GM10847 (cell line): ENCODE results near the gene PPIA.

Experiments used
- POLR2A ChIP-seq: IDR thresholded peaks from 2 replicates; pipeline ENCODE4 v1.6.1; 2011; ENCODE audit not compliant: insufficient read length; ENCODE audit errors: extremely low read depth

Gene PPIA

DNA sequence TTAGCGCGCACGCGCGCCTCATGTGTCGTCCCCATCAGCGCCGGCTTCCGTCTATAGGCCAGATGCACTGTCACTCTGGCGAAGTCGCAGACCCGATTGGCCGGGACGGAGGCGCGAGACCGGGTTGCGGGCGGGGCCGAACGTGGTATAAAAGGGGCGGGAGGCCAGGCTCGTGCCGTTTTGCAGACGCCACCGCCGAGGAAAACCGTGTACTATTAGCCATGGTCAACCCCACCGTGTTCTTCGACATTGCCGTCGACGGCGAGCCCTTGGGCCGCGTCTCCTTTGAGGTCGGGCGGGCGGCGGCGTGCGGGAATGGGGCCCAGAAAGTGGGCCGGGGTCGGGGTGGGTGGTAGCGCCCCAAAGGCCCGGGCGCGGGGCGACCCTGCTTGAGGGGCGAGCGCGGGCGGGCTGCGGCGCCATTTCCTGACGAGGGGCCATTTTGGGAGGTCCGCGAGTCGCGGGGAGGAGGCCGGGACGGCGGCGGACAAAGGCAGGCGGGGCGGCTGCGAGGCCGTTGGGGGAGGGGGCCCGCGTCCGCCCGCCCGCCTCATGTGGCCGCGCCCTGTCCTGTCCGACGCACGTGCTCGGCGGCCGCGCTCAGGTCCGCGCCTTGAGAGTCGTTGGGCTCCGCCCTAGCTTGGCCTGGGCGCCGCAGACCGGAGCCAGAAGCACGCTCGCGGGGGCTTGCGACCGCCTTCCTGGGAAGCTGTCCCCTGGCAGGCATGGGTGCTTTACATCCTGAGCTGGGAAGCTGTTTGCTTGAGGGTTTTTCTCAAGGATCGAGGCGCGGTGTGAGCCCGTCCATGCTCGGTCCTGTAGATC lies at the start of gene PPIA:
Gene PPIA (plus strand): TSS at position 178 of the 825 bp plus-strand sequence. CDS start 44 bp downstream, at position 222.
- TF ChIP-seq POLR2A, result peak; percentile 98

DNA sequence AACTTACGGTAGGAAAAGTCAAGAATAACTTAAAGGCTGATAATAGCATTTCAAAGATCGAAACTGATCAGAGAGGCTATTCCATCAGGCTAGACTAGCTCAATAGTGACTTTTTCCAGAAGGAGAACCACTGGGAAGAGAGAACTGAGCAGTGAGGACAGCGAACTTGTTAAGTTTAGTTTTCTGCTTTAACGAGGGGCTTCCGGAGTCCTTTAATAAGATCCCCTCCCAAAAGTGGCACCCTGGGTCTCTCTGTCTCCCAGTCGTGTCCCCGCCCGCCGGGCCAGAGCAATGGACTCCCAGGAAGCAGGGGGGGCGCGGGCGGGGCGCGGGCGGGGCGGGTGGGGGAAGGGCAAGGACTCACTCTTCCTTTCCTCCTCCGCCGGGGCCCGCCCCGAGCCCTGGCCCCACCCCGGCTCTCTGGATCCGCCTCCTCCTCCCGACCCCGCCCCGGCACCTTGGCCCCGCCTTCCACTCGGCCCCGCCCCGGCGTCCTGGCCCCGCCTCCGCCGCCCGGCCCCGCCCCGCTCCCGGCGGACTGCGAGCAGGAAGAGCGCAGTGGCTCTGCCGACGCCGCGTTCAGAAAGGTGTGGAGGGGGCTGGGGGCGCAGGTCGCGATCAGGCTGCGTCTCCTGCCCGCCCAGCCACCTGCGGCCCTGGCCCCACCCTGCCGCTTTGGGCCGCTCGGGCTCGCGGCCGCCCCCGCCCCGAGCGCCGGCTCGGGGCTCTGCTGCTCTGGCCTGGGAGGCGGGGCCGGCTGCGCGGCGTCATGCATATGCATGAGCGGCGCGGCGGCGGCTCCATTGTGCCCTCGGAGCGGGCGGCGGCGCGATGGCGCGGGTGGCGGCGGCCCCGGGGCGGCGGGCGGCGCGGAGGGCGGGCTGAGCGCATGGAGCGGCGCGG lies 48.2 kb upstream of the PPIA start, which contains the start of gene ZMIZ2:
Gene ZMIZ2 (plus strand): TSS at position 803 of the 903 bp plus-strand sequence. CDS start 7,403 bp downstream, outside the sequence.
- peak; percentile 69 for TF ChIP-seq POLR2A

DNA sequence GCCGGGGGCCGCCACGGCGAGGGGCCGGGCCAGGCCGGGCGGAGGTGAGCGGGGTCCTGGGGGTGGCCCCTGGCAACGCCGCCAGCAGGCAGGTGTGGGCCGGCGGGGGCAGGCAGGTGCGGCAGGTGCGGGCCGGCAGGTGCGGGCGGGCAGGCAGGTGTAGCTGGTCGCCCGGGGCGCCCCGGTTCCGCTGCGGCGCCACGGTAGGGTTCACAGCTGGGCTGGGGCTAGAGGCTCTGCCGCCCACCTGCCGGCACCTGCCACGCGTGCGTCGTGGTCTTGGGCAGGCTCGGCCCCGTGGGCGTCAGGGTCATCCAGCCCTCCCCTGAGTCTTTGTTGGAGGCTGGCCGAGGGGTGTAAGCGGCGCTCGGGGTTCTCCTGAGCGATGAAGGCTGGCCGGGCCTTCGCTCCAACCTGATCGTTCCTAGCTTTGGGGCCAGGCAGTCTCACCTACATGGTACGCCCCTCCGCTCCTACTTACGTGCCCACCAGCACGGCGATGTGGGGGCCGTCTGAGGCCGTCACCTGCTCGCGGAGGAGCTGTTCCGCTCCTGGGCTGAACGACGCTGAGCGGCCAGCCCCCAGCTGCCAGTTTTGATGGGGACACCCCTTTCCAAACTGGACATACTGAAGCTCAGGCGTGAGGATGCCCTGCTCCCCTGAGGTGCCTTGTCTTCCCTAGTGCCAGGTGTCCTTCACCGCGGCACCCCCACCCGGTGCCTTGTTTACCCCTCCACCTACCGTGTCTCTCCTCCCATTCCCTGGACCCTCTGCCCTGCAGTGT lies 47.3 kb upstream of the PPIA start:
- TF ChIP-seq POLR2A, result no peak

DNA sequence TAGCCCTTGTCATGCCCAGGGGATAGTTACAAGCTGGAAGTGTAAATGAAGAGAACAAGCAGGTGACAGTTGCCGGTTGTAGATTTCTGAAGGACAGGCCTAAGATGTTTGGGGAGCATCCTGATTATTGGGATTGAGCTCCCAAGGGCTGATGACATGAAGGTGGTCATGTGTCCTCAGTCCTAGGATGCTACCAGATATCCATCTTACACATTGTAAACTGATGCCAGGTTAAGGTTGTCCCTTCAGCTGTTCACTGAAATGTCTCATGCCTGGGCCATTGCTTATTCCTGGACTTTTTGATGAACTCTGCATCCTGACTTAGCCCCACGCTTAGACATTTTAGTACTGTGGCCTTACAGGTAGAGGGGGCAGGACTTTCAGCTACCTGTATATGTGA lies 46.5 kb upstream of the PPIA start:
- no peak for TF ChIP-seq POLR2A

DNA sequence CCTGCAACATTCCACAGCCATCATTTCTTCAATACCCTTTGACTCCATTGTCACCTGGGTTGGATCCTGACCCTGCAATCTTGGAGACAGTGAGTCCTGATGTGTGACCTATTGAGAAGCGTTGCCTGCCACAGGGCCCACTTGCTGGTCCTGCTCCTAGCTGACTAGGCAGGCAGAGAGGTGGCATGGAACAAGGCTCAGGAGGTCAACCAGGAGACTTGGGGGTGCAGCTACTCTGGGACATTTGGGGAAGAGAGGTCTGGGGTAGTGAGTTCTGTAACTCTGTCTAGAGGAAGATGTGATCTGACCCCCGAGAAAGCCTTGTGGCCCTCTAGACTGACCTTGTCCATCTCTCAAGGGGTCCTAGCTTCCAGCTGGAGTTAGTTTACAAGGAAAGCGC lies 46.1 kb upstream of the PPIA start:
- TF ChIP-seq POLR2A, result no peak

DNA sequence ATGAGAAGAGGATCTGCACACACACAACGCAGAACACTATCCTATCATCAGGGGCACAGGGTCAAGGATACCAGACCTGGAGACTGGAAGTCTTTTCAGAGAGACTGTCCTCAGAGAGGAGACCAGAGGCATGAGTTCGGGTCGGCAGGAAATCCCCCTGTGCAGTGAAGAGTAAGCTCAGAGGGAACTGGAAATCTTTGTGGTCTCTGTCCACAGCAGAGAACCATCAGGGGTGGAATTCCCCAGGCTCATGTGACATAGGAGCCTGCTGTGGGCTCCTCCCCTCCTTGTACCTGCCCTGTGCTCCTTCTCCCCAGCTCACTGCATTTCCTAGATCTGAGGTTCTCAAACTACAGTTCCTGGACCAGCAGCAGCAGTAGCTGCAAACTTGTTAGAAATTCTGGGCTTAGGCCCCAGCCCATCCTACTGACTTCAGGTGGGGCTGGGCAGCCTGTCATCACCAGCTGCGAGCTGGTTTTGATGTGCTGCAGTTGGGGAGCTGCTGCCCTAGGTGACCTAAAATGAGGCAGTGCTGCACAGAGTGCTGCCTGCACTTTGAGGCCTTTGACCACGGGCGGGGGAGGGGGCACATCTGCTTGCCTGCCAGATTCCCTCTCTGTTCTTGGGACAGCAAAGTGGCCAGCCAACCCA lies 45.4 kb upstream of the PPIA start:
- TF ChIP-seq POLR2A, result peak; percentile 16

DNA sequence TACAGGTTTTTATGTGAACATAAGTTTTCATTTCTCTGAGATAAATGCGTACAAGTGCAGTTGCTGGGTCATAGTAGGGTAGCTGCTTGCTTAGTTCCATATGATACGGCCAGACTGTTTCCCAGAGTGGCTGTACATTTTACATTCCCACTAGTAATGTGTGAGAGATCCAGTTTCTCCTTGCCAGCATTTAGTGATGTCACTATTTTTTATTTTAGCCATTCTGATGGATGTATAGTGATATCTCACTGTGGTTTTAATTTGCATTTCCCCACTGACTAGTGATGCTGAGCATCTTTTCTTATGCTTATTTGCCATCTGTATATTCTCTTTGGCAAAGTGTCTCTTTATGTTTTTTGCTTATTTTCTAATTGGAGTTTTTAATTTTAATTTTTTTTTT lies 43.7 kb upstream of the PPIA start:
- TF ChIP-seq POLR2A, result no peak

DNA sequence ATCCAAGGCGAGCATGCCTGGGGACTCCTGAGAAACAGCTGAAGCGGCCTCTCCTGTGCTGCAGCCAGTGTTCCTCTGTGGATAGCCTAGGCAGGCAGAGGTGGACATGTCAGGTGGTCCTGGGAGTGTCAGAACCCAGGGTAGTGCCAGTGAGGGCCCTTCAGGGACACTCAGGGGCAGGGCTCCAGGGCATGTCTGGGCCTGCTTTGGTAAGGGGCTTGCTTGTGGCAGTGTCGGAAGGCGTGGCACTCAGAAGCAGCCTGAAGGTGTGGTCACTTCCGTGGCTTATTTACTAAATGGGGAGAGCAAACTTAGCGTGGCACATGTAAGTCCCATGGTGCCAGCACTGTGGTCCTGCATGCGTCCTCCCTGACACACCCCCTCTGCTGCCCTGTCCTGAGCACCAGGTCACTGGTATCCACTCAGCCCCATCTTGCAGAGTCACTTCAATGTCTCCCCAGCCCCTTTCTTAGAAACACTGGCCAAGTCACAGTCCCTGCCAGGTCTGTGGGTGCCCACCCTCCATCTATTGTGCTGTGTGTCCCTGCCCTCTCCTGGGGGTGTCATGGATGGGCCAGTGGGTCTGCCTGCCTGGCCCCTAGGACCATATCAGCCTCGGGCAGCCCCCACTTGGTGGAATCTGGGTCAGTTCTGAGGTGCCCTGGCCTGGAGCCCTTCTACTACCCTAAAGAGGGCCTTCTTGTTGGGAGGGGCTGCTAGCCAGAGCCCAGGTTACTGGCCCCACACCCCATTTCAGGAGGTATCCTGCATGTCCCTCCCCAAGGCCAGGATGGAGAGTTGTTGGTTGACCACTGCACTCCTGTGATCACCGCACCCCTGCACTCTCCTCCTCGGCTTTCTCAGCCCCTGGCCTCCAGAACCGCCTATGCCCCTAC lies 41.4 kb upstream of the PPIA start:
- no peak for TF ChIP-seq POLR2A

DNA sequence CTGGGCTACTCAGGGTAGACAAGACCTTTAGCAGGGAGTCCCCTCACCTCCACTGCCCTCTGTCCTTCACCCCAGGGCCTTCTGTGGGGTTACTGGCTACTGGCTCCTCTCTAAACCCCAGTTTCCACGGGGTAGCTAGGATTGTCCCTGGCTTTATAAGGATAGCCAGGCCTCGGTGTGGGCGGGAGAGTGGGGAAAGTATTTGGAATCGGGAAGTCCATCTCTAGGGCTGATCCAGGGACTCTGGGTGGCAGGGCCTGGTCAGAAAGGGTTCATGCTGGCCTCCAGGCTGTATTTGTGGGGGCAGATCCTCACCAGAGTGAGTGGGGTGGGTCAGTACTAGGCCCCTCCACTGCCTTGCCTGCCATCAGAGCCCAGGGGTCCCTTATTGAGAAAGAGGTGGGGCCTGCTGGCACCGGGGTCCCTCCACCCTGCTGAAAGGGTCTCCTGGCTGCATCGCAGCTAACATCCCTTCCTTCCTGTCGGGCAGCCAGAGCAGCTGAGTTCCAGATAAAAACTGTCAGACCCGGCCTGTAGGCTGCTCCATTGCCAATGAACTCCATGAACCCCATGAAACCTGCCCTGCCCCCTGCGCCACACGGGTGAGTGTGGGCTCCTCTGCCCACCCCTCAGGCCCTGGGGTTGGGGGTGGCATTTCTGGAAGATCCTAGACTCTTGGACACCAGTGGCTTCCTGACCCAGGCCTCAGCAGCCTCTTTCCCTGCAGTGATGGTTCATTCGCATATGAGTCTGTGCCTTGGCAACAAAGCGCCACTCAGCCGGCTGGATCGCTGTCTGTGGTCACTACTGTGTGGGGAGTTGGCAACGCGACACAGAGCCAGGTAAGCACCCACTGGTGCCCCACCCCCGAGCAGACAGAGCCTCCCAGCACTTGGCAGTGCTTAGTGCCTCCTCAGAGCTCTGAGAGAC lies 40.5 kb upstream of the PPIA start:
- no peak for TF ChIP-seq POLR2A

DNA sequence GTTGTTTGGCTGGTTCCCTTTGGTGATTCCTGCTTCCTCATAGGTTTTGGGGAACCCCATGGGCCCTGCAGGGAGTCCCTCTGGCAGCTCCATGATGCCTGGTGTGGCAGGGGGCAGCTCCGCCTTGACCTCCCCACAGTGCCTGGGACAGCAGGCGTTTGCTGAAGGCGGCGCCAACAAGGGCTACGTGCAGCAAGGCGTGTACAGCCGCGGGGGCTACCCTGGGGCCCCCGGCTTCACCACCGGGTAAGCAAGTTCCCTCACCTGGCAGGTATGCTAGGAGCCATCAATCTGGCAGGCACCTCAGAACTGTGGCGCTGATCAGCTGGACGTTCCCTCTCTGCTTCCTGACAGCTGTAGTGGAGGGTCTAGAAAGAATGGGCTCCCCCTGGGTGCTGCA lies 39.6 kb upstream of the PPIA start:
- TF ChIP-seq POLR2A, result no peak

DNA sequence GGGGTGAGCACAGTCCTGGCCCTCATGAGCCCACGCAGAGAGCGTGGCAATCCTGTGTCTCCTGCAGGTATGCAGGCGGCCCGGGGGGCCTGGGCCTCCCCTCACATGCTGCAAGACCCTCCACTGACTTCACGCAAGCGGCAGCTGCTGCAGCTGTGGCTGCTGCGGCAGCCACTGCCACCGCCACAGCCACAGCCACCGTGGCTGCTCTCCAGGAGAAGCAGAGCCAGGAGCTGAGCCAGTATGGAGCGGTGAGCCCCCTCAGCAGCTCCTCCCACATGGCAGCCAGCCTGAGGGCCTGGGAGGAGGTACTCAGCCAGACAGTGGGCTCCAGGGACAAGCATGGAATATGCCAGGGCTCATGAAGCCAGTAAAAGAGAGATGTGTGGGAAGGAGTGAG lies 39.2 kb upstream of the PPIA start:
- no peak for TF ChIP-seq POLR2A

DNA sequence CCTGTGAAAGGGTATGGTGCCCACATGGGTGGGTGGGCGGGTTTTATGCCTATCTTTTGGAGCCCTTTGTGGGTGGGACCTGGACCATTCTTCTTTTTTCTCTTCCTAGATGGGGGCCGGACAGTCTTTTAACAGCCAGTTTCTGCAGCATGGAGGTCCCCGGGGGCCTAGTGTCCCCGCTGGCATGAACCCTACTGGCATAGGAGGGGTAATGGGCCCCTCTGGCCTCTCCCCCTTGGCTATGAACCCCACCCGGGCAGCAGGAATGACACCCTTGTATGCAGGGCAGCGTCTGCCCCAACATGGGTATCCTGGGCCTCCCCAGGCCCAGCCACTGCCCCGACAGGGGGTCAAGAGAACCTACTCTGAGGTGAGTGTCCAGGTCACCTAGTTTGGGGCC lies 38.7 kb upstream of the PPIA start:
- TF ChIP-seq POLR2A, result no peak

DNA sequence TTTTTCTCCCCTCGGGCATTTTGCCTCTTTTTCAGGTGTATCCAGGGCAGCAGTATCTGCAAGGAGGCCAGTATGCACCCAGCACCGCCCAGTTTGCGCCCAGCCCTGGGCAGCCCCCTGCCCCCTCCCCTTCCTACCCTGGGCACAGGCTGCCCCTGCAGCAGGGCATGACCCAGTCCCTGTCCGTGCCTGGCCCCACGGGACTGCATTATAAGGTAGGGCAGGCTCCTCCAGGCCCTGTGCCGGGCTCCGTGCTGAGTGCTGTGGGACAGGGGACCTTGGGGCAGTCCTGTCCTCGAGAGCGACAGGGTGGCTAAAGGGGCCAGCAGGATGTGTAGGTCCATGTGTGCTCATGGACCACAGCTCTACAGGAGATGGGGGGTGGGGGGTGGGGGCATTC lies 37.2 kb upstream of the PPIA start:
- TF ChIP-seq POLR2A, result no peak
